DOHH2 (cell line): ENCODE results near the gene AFG1L.

Experiments used
- H3F3A ChIP-seq: fragments of 200-600 bp; sonication (generic), shearing (Covaris generic); 2 replicates; pipeline ENCODE4 v1.6.0; 2016; ENCODE audit warnings: antibody characterized with exemption, mild to moderate bottlenecking; ENCODE audit not compliant: control insufficient read depth, insufficient read depth
- H3K27ac ChIP-seq: fragments of 200-600 bp; sonication (generic); 2 replicates; pipeline ENCODE4 v1.5.1; 2014; ENCODE audit warnings: low read depth, mild to moderate bottlenecking, low read length, moderate library complexity
- H3K27me3 ChIP-seq: fragments of 200-600 bp; sonication (generic); 2 replicates; pipeline ENCODE4 v1.6.1; 2014; ENCODE audit warnings: mild to moderate bottlenecking, low read length, mixed read lengths; ENCODE audit not compliant: control insufficient read depth
- H3K36me3 ChIP-seq: fragments of 200-600 bp; sonication (generic); 2 replicates; pipeline ENCODE4 v1.6.1; 2014; ENCODE audit warnings: mild to moderate bottlenecking, low read length, moderate library complexity, mixed read lengths; ENCODE audit not compliant: control insufficient read depth
- H3K4me1 ChIP-seq: fragments of 200-600 bp; sonication (generic); 2 replicates; pipeline ENCODE4 v1.6.1; 2014; ENCODE audit warnings: mild to moderate bottlenecking, low read length, mixed read lengths; ENCODE audit not compliant: control insufficient read depth
- H3K4me2 ChIP-seq: fragments of 200-600 bp; sonication (generic); 2 replicates; pipeline ENCODE4 v1.6.0; 2014; ENCODE audit warnings: mild to moderate bottlenecking, low read length, moderate library complexity
- H3K4me3 ChIP-seq: fragments of 200-600 bp; sonication (generic); 2 replicates; pipeline ENCODE4 v1.5.1; 2014; ENCODE audit warnings: mild to moderate bottlenecking, low read length, mixed read lengths
- H3K79me2 ChIP-seq: fragments of 200-600 bp; sonication (generic); 2 replicates; pipeline ENCODE4 v1.6.1; 2014; ENCODE audit warnings: mild to moderate bottlenecking, low read length, mixed read lengths; ENCODE audit not compliant: control insufficient read depth
- H3K9me2 ChIP-seq: fragments of 200-600 bp; sonication (generic); replicated peaks from 2 replicates; pipeline ENCODE4 v1.6.1; 2014; ENCODE audit warnings: mild to moderate bottlenecking, low read length, mixed read lengths; ENCODE audit not compliant: control insufficient read depth
- H3K9me3 ChIP-seq: fragments of 200-600 bp; sonication (generic); 2 replicates; pipeline ENCODE4 v1.6.1; 2014; ENCODE audit warnings: antibody characterized with exemption, low read length, mixed read lengths; ENCODE audit not compliant: control insufficient read depth, insufficient read depth
- H4K20me1 ChIP-seq: fragments of 200-600 bp; sonication (generic); 2 replicates; pipeline ENCODE4 v1.6.0; 2014; ENCODE audit warnings: low read depth, mild to moderate bottlenecking, antibody characterized with exemption, low read length, moderate library complexity; ENCODE audit not compliant: control insufficient read depth, insufficient read depth
- CTCF ChIP-seq: fragments of 200-600 bp; sonication (generic); IDR thresholded peaks from one replicate; pipeline ENCODE4 v1.5.1; 2014; ENCODE audit warnings: antibody characterized with exemption, mild to moderate bottlenecking, low read depth, low read length; ENCODE audit not compliant: poor library complexity, severe bottlenecking
- EZH2phosphoT487 ChIP-seq: fragments of 200-600 bp; sonication (generic); IDR thresholded peaks from 2 replicates; pipeline ENCODE4 v1.6.1; 2017; ENCODE audit warnings: borderline replicate concordance, mild to moderate bottlenecking, antibody characterized with exemption, low read length, moderate library complexity, mixed read lengths

The AFG1L gene

DNA sequence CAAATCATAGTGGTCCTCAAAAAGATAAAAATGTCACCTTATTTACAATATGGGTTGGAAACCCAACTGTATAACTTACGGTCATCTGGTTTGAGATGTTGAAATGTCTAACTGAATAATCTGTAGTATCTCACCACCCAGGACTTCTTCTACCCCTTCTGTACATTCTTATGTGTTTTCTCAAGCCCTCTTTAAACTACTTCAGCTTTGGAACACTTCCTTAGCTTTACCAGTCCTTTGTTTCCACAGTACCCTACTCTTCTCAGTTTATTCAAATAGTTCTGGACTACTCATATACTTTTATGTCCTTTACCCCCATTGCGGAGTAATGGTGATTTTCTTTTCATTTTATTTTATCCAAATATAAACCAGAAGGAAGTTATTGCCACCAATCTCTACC lies 137.3 kb downstream of the AFG1L start:
- no peak for TF ChIP-seq CTCF
- no peak for TF ChIP-seq EZH2phosphoT487
- Histone ChIP-seq H3K4me3 (no peak overlapping the region), H3K79me2 (no peaks in the 10 kb centered on the region), H3K4me1 (peaks cover 4% of the 10 kb centered on the region; the same call in 1 of the 2 replicates), H3K9me2 (no peaks in the 10 kb centered on the region), H4K20me1 (no peaks in the 10 kb centered on the region), H3K27ac (no peak overlapping the region), H3K27me3 (no peaks in the 10 kb centered on the region), H3K9me3 (no peaks in the 10 kb centered on the region), H3K36me3 (no peaks in the 10 kb centered on the region), H3K4me2 (no peak overlapping the region), H3F3A (no peaks in the 10 kb centered on the region)

GRCh38 chr6:108432792-108433191 lies 137.9 kb downstream of the AFG1L start:
- no peaks in the 10 kb centered on the region for H3K36me3 ChIP-seq
- H3K9me2 ChIP-seq = no peaks in the 10 kb centered on the region
- H3K27ac ChIP-seq = no peak overlapping the region
- H3F3A ChIP-seq = no peaks in the 10 kb centered on the region
- H3K4me1 ChIP-seq = peaks cover 4% of the 10 kb centered on the region; the same call in 1 of the 2 replicates
- H4K20me1 ChIP-seq = no peaks in the 10 kb centered on the region
- no peaks in the 10 kb centered on the region for H3K79me2 ChIP-seq
- TF ChIP-seq CTCF = no peak
- no peak for TF ChIP-seq EZH2phosphoT487
- H3K4me3 ChIP-seq = no peak overlapping the region
- H3K9me3 ChIP-seq = no peaks in the 10 kb centered on the region
- no peak overlapping the region for H3K4me2 ChIP-seq
- H3K27me3 ChIP-seq = no peaks in the 10 kb centered on the region

DNA sequence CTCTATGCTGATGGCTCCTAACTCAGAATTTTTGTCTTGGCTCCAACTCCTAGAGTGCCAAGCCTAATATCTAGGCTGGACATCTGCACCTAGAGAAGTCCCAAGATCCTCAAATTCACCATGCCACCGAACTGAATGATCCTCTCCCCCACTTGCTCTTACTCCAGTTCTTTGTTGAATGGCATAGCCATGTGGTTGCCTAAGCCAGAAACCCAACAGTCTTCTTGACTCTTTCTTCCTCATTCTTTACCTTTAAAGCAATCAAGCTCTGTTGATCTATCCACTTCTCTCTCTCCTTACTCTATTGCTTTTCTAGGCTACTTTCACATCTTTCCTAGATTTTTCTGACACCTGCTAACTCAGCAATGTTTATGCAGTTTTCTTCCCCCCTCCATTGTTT lies 139.4 kb downstream of the AFG1L start:
- no peak overlapping the region for H3K27ac ChIP-seq

More for the DNA sequence above, 139.4 kb downstream of the AFG1L start:
- no peaks in the 10 kb centered on the region for H3K4me1 ChIP-seq
- H3K9me3 ChIP-seq = no peaks in the 10 kb centered on the region
- H3K4me3 ChIP-seq = no peak overlapping the region
- H3K27me3 ChIP-seq = no peaks in the 10 kb centered on the region
- no peak for TF ChIP-seq CTCF
- TF ChIP-seq EZH2phosphoT487 = no peak
- no peaks in the 10 kb centered on the region for H3K36me3 ChIP-seq
- no peaks in the 10 kb centered on the region for H3K79me2 ChIP-seq
- H4K20me1 ChIP-seq = no peaks in the 10 kb centered on the region
- H3F3A ChIP-seq = no peaks in the 10 kb centered on the region
- no peaks in the 10 kb centered on the region for H3K9me2 ChIP-seq
- H3K4me2 ChIP-seq = no peak overlapping the region
